22Rv1 (cell line): ENCODE results near the gene UNC79.

Experiments
- H3K27ac ChIP-seq: fragments of 450-650 bp; 2 replicates; pipeline ENCODE4 v1.5.1; 2017
- ZFX ChIP-seq: fragments of 450-650 bp; IDR thresholded peaks from 2 replicates; pipeline ENCODE4 v1.6.1; 2017; ENCODE audit warnings: antibody characterized with exemption, borderline replicate concordance
- TF ChIP-seq, protein P1 (sequence below): fragments of 450-650 bp; IDR thresholded peaks from 2 replicates; pipeline ENCODE4 v1.5.1; 2017; ENCODE audit warnings: mild to moderate bottlenecking

UNC79 gene

DNA sequence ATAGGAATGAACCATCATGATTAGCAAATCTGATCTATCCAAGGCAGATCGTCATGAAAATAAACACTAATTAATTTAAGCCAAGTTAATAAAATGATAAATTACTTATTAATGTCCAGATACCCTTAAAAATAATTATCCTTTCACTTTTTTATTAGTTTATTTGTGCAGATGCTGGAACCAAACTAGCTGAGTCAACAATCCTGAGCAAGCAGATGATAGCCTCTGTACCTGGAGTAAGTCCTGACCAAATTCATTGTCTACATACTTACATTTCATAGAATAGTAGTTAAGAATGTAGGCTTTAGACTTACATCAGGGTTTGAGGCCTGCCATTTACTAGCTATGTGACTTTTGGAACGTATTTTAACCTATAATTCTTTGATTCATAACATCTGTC lies 251.7 kb downstream of the UNC79 start:
- H3K27ac ChIP-seq = no peak overlapping the region
- TF ChIP-seq, protein P1, sequence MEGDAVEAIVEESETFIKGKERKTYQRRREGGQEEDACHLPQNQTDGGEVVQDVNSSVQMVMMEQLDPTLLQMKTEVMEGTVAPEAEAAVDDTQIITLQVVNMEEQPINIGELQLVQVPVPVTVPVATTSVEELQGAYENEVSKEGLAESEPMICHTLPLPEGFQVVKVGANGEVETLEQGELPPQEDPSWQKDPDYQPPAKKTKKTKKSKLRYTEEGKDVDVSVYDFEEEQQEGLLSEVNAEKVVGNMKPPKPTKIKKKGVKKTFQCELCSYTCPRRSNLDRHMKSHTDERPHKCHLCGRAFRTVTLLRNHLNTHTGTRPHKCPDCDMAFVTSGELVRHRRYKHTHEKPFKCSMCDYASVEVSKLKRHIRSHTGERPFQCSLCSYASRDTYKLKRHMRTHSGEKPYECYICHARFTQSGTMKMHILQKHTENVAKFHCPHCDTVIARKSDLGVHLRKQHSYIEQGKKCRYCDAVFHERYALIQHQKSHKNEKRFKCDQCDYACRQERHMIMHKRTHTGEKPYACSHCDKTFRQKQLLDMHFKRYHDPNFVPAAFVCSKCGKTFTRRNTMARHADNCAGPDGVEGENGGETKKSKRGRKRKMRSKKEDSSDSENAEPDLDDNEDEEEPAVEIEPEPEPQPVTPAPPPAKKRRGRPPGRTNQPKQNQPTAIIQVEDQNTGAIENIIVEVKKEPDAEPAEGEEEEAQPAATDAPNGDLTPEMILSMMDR = no peak
- TF ChIP-seq ZFX = no peak

DNA sequence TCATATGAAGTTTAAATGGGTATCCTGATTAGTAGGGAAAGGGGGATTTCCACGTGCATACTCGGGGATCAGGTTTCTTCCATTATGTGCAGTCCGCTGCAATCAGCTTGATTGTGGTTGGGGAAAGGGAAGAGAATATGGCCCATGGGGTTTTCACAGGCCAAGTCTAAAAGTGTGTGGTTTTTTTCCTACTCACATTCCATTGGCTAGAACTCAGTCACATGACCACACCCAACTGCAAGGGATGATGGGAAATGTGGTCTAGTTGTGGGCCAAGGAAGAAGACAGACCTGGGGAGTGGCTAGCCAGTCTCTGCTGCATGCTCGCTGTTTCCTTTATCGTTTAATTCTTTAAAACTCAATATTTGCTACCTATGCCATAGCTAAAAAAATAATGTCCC lies 252.5 kb downstream of the UNC79 start:
- TF ChIP-seq, protein P1 = no peak
- TF ChIP-seq ZFX = no peak
- no peak overlapping the region for H3K27ac ChIP-seq

DNA sequence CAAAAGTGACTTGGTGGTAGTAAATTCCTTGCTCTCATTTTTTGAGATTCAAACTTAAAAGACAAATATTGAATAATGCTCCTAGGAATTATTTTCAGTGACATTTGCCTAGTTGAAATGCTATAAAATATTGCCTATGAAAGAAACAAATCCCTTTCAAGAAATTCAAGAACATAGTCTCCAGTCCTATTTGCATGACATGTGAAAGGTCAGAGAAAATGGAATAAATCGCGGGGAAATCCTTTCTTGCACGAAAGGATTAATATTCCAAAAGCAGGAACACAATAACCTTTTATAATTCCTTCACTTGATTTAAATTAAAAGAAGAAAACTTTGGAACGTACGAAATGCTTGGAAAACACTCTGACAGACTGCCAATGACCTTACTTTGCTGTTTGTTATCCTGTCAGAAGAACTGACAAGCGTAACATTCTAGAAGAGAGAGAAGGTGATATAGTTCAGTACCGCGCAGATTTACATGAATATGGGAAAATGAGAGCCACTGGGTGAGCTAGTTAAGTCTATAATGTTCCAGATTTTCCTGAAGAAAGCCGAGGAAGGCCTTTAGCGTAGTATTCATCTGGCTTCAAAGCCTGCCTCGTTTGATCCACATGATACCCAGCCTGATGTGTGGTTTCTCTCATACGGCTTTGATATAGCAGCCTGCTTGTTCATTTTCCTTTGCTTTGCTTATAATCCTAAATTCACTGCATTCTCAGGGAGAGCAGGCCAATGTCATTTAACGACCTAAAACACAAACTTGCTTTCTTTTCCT lies 254.6 kb downstream of the UNC79 start:
- no peak overlapping the region for H3K27ac ChIP-seq
- TF ChIP-seq, protein P1 = no peak
- no peak for TF ChIP-seq ZFX

DNA sequence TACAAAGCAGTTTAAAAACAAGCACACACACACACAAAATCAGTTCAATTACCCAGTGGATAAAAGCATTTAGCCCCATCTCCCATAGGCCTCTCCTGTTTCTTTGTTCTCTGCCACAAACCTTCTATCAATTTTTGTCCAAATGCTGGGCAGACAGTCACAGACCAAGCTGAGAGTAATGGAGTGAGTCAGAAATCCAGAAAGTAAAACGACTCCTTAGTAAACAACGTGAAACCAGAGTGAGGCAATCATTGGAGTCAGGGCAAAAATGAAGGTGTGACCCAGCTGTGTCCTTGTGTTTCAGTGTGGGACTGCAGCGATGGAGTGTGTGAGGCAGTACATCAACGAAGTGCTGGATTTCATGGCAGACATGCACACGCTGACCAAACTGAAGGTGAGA lies 255.5 kb downstream of the UNC79 start:
- no peak overlapping the region for H3K27ac ChIP-seq
- TF ChIP-seq, protein P1 = no peak
- no peak for TF ChIP-seq ZFX

DNA sequence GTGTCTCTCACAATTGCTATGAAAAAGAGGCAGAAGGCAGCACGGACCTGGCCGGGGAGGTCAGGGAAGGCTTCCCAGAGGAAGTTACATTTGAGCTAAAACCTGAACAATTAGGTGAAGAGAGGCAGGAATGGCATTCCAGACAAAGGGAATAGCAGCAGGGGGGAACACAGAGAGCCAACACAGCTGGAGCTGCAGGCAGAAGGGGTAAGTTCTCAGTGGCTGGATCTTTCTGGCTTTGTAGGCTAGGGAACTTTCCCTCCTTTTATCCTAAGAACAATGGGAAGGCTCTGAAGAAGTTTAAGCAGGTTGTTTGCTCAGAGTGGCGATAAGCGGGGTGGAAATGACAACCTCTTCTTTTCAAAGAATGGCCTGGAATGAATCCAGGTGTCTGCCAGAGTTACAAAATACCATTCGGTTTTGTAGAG lies 257.5 kb downstream of the UNC79 start:
- TF ChIP-seq ZFX = no peak
- TF ChIP-seq, protein P1 = no peak
- no peak overlapping the region for H3K27ac ChIP-seq

DNA sequence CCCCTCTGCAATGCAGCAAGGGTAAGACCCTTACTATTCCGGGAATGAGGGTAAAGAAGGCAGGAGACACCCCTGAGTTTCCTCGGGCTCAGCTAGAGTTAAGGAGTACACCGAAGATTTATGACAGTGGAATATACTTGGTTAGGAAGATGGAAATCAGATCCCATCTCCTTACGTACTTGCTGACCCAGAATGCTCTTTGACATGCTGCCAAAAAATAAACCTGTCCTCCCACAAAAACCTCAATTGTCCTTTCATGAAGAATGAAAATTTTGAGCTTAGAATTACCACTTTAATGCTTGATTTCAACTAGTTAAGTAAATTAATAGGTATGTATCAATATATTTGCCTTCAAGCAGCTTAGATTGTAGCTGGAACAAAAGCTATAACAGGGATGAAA lies 258.1 kb downstream of the UNC79 start:
- no peak overlapping the region for H3K27ac ChIP-seq
- TF ChIP-seq, protein P1 = no peak
- no peak for TF ChIP-seq ZFX

DNA sequence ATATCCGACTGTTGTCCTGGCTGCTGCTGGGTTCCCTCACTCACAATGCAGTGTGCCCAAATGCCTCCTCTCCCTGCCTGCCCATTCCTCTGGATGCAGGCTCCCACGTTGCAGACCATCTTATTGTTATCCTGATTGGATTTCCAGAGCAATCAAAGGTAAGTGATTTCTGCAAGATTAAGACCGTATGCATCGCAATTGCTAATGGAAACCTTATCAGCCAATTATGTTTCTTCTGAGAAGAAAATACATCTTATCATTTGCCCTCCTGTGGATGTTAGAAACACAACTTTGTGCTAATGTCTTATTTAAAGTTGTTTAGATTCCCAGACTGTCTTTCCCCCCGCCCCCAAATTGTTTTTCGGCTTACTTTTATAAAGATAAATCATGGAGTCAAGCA lies 259.4 kb downstream of the UNC79 start:
- TF ChIP-seq, protein P1 = no peak
- no peak for TF ChIP-seq ZFX
- no peak overlapping the region for H3K27ac ChIP-seq
